Forelimb muscle (tissue), 1 donor: ENCODE results near the gene LYST. TPM values are rescaled to one million over a fixed set of nuclear protein-coding genes. Genes with fewer than 3 reads are reported as not detected.

Experiments
- DNase-seq: peaks from one replicate; pipeline ENCODE4 v3.0.0-alpha.2; 2013; ENCODE audit warnings: low read depth
- polyA plus RNA-seq: library from polyadenylated mRNA; unstranded; fragments of 120-200 nt; gene quantifications from one replicate; pipeline ENCODE4 v1.2.1, GENCODE V29; 2013; ENCODE audit not compliant: insufficient read length

LYST gene
- polyA plus RNA-seq, 1 donor = 5.3 TPM

GRCh38 chr1:235885655-235886262 is 19.1 kb upstream of the LYST start:
- DNase-seq = no peak

DNA sequence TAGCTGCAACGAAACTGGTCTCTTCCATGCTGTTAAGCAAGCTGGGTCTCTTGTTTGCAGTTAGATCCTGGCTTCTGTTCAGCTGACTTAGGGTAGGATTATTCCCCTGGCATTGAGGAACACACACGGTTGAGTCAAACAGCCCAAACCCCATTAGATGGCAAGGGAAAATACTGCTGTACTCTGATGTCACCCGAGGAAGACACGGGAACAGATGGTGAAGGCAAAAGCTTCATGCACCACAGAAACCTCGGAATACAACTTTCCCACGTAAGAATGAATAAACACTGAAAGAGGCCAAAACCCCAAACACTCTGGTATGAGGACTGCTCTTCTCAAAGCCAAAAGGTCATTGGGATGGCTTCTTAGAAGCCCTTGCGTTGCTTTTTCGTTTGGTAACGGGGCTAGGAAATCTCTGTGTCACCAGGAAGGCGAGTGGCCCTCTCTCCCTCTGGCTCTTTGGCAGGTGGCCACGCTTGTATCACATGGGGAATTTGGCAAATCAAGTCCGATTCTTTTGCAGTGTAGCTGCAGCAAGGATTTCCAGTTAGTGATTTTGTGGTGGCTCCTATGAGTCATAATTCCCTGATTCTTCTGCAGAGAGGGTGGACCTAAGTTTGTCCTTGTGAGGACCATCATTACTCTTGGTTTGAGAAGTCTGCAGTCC is 16.7 kb upstream of the LYST start:
- DNase-seq = no peak

- DNase-seq = no peak
Measured at GRCh38 chr1:235882816-235883215, 16.1 kb upstream of the LYST start.

DNA sequence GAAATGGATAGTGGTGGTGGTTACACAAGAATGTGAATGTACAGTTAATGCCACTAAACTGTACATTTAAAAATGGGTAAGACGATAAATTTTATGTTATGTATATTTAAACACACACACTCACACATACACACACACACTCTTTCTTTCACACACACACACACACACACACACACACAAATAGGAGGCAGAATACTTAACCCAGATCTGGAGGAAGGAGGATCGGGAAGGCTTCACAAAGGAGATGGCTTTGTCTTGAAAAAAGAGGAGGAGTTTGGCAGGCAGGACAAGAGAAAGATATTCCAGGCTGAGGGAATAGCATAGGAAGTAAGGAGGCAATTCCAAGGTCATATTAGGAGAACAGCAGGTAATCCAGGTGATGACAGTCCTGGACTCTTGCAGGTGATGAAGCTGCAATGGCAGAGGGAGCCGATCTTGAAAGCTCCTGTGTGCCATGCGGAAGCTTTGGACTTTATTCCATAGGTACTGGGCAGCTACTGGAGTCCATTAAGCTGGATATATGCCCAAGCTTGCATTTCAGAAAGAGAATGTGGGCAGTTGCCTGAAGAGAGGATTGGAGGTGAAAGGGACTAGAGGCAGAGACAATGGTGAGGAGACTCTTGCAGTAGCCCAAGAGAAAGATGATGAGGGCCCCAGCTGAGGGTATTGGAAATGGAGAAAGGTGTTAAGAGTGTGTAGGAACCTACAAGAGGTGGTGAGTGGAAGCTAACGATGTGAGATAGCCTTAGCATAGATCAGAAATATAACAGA is 15.4 kb upstream of the LYST start:
- no peak for DNase-seq

- no peak for DNase-seq
Measured at GRCh38 chr1:235878082-235878811, 11.5 kb upstream of the LYST start.

DNA sequence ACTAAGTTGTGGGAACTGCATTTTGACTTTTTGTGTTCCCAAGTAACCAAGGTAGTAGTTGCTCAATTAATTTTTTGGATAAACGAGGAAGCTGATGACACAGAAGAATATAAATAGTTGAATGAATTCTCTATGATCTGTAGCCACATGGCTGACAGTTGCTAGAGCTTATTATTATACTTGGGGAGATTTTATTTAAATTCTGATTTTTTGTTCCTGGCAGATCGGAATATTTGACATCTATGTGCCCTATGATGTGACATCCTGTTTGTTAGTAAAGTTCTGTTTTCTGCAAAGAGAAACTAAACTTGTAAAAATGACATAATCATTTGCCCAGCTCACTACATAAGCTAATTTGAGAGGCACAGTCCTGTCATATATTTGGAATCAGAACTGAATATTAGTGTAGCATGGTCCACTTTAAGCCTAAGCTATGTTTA is 9.7 kb upstream of the LYST start:
- DNase-seq = no peak

DNA sequence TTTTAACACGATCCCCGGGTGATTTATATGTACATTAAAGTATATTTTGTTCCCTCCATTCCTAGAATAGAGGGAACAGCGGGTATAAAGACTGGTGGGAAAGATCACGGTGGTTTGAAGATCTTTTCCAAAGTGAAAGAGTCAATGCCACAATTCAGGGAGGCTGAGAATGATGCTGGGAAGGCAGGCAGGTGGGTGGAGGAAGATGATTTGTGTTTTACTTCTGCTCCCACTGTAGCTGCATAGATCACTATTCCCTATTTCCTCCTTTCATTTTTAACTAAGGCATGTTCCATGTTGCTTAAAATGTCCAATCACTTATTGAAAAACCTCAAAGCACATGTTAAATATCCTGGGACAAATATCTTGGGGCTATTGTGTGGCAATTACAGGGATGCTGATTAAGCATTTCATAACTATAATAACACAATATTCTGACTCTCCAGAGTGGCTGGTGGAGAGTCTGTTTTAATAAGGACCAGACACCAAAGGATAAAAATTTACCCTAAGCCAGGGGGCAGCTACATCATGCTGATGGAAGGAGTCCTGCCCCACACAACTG is 8.4 kb upstream of the LYST start:
- DNase-seq = no peak

GRCh38 chr1:235874261-235874660 is 7.6 kb upstream of the LYST start:
- DNase-seq = no peak

- DNase-seq = no peak
Measured at GRCh38 chr1:235873571-235873970, 6.9 kb upstream of the LYST start.

DNA sequence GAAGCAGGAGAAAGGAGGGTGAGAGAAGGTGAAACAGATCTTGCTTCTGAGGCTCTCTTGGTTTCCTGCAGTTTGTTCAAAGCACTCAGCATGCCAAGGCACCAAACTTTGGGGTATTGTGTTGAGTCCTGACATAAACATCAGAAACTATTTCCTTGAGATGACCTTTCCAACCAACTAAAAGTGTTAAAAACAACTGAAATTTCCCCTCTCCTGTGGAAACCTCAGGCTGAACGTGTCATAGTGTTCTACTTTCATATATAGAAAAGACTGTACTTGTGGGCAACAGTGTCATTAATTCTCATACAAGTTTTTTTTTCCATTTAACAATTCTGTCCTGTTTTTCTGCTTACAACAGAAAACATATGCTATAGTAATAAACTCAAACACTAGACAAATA is 6.3 kb upstream of the LYST start:
- no peak for DNase-seq

- DNase-seq = no peak
Measured at GRCh38 chr1:235872270-235872669, 5.6 kb upstream of the LYST start.

DNA sequence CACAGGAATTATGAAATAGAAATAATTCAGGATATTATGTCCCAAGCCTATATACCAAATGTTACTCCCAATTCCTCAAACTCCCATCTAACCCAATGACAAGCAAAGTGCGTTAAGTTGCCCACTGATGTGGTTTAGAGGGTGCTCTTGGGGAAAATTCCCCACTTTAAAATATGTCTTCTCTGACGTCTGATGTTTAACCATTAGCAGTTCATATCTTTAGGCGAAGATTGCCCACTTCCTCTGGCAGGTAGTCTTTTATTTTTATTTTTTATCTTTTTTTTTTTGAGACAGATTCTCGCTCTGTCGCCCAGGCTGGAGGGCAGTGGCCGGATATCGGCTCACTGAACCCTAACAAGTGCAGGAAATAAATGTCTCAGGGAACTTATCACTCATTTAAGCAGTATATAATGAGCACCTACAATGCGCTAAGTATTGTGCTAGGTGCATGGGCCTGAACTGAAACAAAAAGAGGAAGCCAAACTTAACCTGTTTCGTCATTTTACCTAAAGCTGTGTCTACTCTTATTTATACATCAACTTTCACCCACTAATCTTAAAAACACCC is 1.3 kb upstream of the LYST start:
- DNase-seq = no peak

DNA sequence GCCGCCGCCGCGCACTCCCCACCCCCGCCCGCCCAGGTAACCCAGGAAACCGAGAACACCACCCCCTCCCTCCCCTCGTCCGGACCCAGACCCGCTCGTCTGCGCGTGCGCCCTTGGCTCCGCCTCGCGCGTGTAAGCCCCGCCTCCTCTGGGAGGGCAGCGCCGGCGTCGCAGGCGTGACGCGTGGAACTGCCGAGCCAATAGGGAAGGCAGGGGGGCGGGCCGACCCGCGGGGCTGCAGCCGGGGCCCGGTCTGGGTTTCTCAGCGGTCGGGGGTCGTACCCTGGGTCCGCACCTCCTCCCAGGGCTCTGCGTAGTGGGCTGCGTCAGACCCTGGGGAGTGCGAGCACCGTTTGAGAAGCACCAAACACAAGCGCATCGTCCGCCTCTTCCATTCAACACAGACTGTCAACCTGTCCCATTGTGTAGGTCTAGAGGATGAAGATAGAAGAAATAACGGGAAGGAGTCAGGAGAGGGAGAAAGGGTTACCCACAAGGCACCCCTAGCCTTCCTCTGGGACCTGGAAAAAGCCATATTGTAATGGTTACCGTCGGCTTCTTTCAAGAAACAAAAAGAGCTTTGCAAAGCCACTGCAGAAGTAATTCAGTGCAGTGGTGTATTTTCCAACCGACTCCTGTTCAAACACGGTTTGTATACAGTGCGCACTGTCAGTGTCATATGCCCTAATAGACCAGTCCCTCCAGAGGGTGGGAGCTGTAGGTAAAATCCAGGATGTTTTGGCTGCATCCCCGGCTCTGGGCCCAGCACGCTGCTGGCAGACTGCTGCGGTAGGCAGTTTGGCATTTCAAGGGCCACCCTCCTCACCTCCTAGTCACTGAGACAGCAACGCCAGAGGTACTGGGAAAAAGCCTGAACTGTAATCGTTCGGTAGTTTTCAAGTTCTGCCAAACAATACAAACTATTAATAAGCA is 473 bp upstream of the LYST start:
- DNase-seq = peak; percentile 81

DNA sequence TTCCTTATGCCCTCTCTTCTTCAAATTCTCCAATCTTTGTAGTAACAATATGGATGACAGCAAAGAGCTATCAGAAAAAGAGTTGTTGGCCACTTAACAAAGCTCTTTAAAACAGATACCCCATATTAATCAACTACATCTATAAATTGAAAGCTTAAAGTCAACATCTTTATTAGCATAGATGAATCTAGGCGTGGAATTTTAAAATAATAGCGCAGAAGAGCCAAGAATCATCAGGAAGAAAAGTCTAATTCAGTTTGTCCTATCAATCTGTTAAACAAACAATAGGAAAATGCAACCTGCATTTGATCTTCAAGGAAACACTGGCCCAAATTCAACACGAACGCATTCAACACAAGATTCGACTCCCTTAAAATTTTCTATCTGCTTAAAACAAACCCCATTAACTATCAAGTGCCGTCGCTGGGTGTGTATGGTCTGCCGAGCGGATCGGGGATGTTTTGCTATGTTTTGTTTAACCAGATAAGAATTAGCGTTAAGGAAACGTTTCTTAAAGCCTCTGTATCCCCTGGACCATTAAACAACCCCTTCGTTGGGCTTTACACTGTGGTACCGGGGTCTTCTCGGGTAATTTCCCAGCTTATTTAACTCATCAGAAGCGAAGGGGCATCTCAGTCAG is 1.0 kb downstream of the LYST start:
- DNase-seq = no peak

GRCh38 chr1:235864931-235865525 is 1.7 kb downstream of the LYST start:
- DNase-seq = no peak

DNA sequence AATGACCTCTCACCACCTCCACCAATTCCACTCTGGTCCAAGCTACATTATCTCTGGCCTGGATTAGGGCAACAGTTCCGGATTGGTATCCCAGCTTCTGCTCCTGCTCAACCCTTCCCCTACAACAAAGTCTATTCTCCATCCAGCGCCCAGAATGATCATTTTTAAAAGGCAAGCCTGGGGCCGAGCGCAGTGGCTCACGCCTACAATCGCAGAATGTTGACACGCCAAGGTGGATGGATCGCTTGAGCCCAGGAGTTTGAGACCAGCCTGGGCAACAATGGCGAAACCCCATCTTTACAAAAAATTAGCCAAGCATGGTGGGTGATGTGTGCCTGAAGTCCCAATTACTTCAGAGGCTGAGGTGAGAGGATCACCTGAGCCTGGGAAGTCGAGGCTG is 2.2 kb downstream of the LYST start:
- no peak for DNase-seq

GRCh38 chr1:235863699-235864093 is 3.0 kb downstream of the LYST start:
- DNase-seq = no peak

GRCh38 chr1:235861857-235862256 is 4.8 kb downstream of the LYST start:
- no peak for DNase-seq

DNA sequence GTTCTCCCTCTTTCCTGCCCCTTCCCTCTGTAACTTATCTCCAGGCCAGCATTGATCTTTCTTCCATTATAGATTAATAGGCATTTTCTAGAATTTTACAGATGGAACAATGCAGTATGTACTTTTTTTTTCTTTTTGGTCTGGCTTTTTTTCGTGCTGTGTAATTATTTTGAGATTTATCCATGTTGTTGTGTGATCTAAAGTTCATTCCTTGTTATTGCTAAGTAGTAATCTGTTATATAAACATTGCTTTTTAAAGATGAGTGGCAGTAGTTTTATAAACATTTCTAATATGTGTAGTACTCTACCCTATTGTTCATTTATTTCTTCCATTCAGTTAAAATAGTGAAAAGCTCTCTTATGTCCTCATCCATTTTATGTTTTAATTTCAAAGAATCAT is 5.9 kb downstream of the LYST start:
- no peak for DNase-seq

GRCh38 chr1:235859789-235860188 is 6.9 kb downstream of the LYST start:
- DNase-seq = no peak
